Measurements from ENCODE around the gene FAM171A1.

DNA sequence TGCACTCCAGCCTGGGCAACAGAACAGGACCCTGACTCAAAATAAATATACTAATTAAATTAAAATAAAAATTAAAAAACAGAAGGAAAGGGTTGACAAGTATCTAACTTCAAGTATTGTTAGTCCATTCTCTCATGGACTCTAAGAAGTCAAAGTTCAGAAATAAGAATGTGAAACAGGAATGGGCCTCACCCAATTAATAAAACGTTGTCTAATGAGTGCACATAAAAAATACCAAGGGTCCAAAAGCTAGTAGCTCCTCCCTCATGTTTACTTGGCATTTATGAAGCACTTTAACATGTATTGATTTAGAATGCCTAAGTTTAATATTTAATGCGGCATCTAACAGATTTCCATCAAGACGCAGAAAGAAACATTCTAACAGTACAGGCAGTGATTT, 18.9 kb downstream of the FAM171A1 start:
- TF ChIP-seq, protein P1, sequence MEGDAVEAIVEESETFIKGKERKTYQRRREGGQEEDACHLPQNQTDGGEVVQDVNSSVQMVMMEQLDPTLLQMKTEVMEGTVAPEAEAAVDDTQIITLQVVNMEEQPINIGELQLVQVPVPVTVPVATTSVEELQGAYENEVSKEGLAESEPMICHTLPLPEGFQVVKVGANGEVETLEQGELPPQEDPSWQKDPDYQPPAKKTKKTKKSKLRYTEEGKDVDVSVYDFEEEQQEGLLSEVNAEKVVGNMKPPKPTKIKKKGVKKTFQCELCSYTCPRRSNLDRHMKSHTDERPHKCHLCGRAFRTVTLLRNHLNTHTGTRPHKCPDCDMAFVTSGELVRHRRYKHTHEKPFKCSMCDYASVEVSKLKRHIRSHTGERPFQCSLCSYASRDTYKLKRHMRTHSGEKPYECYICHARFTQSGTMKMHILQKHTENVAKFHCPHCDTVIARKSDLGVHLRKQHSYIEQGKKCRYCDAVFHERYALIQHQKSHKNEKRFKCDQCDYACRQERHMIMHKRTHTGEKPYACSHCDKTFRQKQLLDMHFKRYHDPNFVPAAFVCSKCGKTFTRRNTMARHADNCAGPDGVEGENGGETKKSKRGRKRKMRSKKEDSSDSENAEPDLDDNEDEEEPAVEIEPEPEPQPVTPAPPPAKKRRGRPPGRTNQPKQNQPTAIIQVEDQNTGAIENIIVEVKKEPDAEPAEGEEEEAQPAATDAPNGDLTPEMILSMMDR (conservative IDR thresholded peaks at IDR 0.05 in 1 of 2, IDR thresholded peaks at IDR 0.05 in 1 of 2; ENCODE audit: extremely low read depth in 1 of 2, insufficient read depth in 1 of 2, low read depth in 1 of 2, low read length in 2 of 2): no peak
- no peak for TF ChIP-seq EZH2 (IDR thresholded peaks at IDR 0.05; ENCODE audit: borderline replicate concordance, low read length)
